ENCODE measurements around the gene DGKI. TPM values are rescaled to one million over a fixed set of nuclear protein-coding genes. Genes with fewer than 3 reads are reported as not detected.

DGKI gene
- total RNA-seq, 1 experiment from 2014 or later: not detected

GRCh38 chr7:137671920-137672319 is 174.9 kb downstream of the DGKI start:
- Histone ChIP-seq H3K9me3 (ENCODE audit: control insufficient read depth, insufficient read depth, low read depth, low read length) (no peaks in the 10 kb centered on the region), H3K4me3 (ENCODE audit: low read depth in 2 of 2, low read length in 2 of 2) (no peak overlapping the region), H3K27me3 (ENCODE audit: control insufficient read depth, insufficient read depth, low read length) (peaks cover 14% of the 10 kb centered on the region), H3K4me1 (ENCODE audit: control insufficient read depth, insufficient read depth, low read length) (no peaks in the 10 kb centered on the region), H3K36me3 (ENCODE audit: control insufficient read depth, insufficient read depth, low read length) (no peaks in the 10 kb centered on the region), H3K27ac (ENCODE audit: low read length) (no peak overlapping the region)
- TF ChIP-seq REST (IDR thresholded peaks at IDR 0.05; ENCODE audit: insufficient read depth in 1 of 2, low read depth in 2 of 2, low read length in 1 of 2) (no peak), TCF7L2 (IDR thresholded peaks at IDR 0.05; ENCODE audit: low read depth, low read length) (no peak), POLR2AphosphoS5 (IDR thresholded peaks at IDR 0.05; ENCODE audit: low read depth, low read length) (no peak), CTCF (IDR thresholded peaks at IDR 0.05) (no peak), SIN3A (IDR thresholded peaks at IDR 0.05; ENCODE audit: borderline replicate concordance, insufficient read depth, low read depth, low read length) (no peak)
- ATAC-seq (no peak), DNase-seq (ENCODE audit: low read depth, low spot score) (no peak)
- CTCF ChIA-PET: no interaction called here
- POLR2A ChIA-PET: no interaction called here
- intact Hi-C loops (cut with micrococcal nuclease; ENCODE audit: unreplicated experiment) (no loop called here), in situ Hi-C loops (cut with HindIII; ENCODE audit: low pct_unique_long_range_greater_than_20kb, low sequenced_read_pairs) (no loop called here)
- BruUV-seq (replicated peaks): no TSS peak

GRCh38 chr7:137670222-137671064 is 176.3 kb downstream of the DGKI start:
- intact Hi-C loops (cut with micrococcal nuclease; ENCODE audit: unreplicated experiment) (no loop called here), in situ Hi-C loops (cut with HindIII; ENCODE audit: low pct_unique_long_range_greater_than_20kb, low sequenced_read_pairs) (no loop called here)
- Histone ChIP-seq H3K9me3 (ENCODE audit: control insufficient read depth, insufficient read depth, low read depth, low read length) (no peaks in the 10 kb centered on the region), H3K4me3 (ENCODE audit: low read depth in 2 of 2, low read length in 2 of 2) (no peak overlapping the region), H3K27ac (ENCODE audit: low read length) (no peak overlapping the region), H3K27me3 (ENCODE audit: control insufficient read depth, insufficient read depth, low read length) (peaks cover 11% of the 10 kb centered on the region), H3K36me3 (ENCODE audit: control insufficient read depth, insufficient read depth, low read length) (no peaks in the 10 kb centered on the region), H3K4me1 (ENCODE audit: control insufficient read depth, insufficient read depth, low read length) (no peaks in the 10 kb centered on the region)
- ATAC-seq (no peak), DNase-seq (ENCODE audit: low read depth, low spot score) (no peak)
- ChIA-PET POLR2A (no interaction called here), CTCF (no interaction called here)
- BruUV-seq (replicated peaks): no TSS peak
- TF ChIP-seq POLR2AphosphoS5 (IDR thresholded peaks at IDR 0.05; ENCODE audit: low read depth, low read length): no peak
- TF ChIP-seq CTCF (IDR thresholded peaks at IDR 0.05): no peak
- no peak for TF ChIP-seq TCF7L2 (IDR thresholded peaks at IDR 0.05; ENCODE audit: low read depth, low read length)
- TF ChIP-seq SIN3A (IDR thresholded peaks at IDR 0.05; ENCODE audit: borderline replicate concordance, insufficient read depth, low read depth, low read length): no peak
- no peak for TF ChIP-seq REST (IDR thresholded peaks at IDR 0.05; ENCODE audit: insufficient read depth in 1 of 2, low read depth in 2 of 2, low read length in 1 of 2)
